ENCODE measurements around the gene P2RY11.

Gene P2RY11, protein sequence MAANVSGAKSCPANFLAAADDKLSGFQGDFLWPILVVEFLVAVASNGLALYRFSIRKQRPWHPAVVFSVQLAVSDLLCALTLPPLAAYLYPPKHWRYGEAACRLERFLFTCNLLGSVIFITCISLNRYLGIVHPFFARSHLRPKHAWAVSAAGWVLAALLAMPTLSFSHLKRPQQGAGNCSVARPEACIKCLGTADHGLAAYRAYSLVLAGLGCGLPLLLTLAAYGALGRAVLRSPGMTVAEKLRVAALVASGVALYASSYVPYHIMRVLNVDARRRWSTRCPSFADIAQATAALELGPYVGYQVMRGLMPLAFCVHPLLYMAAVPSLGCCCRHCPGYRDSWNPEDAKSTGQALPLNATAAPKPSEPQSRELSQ

DNA sequence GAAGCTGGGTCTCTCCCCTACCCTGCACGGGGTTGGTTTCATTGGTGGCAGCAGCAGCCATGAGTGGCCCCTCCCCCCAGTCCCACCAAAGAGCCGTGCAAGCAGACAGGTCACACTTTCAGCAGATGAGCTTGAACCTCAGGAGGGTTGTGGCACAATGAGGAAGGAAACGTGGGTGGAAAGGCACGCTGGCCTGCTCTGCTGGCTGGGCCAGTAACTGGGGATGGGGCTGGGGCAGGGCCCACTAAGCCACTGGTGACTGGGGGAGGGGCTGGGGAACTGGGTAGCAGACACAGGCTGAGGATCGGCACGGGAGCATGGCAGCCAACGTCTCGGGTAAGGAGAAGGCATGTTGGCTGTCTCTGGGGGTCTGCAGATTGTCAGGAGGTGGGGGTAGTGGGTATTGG is at the start of gene P2RY11:
TSS of gene P2RY11 (plus strand) at position 289 of the 407 bp plus-strand sequence. CDS start at position 318, 29 bp downstream.
- no peak for DNase-seq

DNA sequence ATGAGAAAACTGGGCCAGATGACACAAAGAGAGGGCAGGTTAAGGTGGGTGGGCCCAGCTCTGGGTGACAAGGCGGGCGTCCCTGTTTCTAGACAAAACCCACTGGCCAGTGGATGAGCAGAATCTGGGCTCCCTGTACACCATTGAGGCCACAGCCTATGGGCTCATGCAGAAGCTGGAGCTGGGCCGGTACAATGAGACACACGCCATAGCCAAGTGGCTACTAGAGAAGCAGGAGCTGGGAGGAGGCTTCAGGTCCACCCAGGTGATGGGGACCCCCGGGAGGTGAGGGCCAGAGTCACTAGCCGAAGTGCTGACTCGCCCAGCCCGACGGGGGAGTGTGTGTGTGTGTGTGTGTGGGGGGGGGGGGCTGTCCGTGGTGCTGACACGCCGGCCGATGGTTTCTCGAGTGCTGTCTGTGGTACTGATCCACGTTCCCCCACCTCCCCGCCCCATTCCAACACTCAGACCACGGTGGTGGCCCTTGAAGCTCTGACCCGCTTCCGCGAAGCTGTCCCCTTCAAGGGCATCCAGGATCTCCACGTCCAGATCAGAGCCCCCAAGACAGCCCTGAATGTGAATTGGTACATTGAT is 49.7 kb upstream of the P2RY11 start:
- DNase-seq: no peak

DNA sequence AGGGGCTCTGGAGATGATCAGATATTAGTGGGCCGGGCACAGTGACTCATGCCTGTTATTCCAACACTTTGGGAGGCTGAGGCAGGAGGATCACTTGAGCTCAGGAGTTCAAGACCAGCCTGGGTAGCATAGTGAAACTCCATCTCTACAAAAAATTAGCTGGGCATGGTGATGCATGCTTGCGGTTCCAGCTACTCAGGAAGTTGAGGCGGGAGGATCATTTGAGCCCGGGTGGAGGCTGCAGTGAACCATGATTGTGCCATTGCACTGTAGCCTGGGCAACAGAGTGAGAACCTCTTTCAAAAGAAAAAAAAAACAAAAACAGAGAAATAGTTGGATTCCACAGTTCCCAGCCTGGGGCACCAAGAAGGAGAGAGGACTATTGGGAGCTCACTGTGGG is 43.3 kb upstream of the P2RY11 start:
- no peak for DNase-seq

DNA sequence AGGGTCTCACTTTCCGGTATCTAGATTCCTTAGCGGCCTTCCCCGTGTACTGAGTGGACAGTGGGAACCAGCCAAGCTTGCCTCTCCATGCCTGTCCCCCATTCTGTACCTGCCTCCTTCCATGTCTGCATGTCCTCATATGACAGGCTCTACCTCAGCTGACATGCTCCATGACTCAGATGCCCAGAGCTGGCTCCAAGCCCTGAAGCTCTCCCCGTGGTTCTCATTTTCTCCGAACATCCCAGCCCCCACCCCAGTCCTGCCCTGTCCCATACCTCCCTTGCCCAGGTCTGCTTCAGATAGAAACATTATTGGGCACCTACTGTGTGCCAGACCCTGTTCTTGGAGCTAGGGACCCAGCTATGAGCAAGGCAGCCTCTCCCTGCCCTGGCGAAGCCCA is 42.4 kb upstream of the P2RY11 start:
- no peak for DNase-seq

DNA sequence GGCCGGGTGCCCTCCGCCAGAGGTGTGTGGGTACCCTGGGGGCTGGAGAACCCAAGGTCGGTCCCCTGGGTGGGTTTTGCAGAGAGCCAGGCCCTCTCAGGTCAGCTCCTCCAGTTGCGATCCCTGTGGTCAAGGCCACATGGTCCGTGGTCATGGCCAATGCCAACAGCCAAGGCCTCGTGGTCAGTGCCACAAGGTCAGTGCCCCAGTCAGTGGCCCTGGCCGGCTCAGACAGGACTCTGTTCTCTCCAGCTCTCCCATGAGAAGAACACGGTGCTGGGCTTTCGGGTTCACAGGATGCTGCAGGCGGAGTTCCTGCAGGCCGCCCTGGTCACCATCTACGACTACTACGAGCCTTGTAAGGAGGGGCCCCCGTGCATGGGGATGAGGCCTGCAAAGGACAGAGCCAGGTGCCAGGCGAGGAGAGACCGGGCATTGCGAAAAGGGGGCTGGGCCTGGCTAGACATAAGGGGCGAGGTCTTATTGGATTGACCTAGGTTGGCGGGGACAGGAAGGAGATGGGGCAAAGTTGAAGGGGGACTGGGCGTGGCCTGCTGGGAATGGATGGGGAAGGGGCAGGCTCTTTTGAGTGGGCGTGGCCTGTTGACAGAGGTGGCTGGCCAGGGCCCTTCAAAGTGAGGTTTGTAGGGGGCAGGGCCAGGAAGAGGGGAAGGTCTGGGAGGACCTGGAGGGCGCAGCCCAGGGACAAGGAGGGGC is 40.6 kb upstream of the P2RY11 start:
- no peak for DNase-seq

DNA sequence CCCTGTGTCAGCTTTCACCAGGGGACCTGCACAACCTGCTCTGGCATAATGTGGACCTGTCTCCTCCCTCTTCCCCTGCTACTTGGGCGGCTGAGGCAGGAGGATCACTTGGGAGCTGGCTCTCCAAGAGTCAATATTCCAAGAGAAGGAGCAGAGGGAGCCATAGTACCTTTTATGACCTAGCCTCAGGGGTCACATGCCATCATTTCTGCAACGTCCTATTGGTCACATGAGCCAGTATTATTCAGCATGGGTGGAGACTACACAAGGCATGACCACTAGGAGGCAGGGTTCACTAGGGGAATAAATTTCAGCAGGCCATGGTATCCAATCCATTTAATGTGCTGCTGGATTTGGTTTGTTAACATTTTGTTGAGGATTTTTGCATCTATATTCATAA is 37.3 kb upstream of the P2RY11 start:
- DNase-seq: peak in 5 of 6 experiments; percentile 14 to 46 (median 22)

DNA sequence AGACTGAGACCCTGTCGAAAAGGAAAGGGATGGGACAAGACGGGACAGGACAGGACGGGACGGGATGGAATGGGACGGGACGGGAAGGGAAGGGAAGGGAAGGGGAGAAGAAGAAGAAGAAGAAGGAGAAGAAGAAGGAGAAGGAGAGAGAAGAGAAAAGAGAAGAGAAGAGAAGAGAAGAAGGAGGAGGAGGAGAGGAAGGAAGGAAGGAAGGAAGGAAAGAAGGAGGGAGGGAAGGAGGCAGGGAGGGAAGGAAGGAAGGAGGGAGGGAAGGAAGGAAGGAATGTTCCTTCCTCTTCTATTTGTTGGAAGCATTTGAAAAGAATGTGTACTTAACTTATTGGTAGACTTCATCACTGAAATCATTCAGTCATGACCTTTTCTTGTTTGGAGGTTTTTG is 35.0 kb upstream of the P2RY11 start:
- no peak for DNase-seq

DNA sequence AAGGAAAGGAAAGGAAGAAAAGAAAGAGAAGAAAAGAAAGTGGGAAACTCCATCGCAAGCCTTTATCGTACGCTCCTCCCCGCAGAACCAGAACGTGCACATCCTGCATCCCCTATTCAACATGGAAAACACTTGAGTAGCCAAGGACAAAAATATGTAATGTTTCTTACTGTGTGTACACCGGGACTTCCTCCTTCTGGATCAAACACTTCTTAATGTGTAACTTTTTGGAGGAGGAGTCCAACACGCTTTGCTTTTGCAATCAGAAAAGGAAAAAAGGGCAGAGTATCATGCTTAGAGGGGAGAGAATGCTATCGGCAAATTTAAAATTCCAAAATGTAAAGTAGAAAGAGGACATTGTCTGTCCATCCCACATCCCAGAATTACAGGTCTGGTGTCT is 33.2 kb upstream of the P2RY11 start:
- DNase-seq: no peak

DNA sequence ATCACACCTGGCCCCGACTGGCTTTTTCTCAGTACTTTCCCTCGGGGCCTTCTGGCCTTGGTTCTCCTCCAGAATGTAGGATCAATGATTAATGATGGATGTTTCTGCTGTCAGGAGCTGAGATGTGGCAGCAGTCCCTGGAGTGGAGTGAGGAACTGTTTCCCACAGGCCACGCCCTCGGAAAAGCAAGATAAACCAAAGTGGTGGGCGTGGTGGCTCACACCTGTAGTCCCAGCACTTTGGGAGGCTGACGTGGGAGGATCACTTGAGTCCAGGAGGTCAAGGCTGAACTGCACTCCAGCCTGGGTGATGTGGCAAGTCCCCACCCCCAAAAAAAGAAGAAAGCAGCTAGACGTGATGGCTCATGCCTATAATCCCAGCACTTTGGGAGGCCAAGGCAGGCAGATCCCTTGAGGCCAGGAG is 32.5 kb upstream of the P2RY11 start:
- DNase-seq: no peak

DNA sequence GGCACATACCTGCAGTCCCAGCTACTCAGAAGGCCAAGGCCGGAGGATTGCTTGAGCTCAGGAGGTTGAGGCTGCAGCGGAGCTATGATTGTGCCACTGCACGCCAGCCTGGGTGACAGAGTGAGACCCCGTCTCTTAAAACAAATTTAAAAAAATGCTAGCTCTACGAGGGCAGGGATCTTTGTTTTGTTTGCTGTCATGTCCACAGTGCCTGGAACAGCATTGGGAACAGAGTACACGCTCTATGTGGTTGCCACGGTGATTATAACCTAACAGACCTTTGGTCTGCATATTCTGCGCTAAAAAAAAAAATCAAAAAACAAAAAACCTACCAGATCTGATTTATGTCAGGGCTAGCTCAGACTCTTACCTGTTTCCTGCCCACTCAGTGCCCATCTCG is 27.6 kb upstream of the P2RY11 start:
- no peak for DNase-seq

DNA sequence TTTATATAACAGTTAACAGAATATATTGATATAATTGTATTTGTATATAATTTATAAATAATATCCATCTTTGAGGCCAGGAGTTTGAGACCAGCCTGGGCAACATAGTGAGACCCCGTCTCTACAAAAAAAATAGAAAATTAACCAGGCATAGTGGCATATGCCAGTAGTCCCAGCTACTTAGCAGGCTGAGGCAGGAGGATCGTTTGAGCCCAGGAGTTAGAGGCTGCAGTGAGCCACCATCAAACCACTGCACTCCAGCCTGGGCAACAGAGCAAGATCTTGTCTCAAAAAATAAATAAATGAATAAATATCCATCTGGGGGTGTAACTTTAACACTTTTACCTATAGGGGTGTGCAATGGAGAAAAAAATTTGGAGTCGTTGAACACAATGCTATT is 26.7 kb upstream of the P2RY11 start:
- DNase-seq: no peak

DNA sequence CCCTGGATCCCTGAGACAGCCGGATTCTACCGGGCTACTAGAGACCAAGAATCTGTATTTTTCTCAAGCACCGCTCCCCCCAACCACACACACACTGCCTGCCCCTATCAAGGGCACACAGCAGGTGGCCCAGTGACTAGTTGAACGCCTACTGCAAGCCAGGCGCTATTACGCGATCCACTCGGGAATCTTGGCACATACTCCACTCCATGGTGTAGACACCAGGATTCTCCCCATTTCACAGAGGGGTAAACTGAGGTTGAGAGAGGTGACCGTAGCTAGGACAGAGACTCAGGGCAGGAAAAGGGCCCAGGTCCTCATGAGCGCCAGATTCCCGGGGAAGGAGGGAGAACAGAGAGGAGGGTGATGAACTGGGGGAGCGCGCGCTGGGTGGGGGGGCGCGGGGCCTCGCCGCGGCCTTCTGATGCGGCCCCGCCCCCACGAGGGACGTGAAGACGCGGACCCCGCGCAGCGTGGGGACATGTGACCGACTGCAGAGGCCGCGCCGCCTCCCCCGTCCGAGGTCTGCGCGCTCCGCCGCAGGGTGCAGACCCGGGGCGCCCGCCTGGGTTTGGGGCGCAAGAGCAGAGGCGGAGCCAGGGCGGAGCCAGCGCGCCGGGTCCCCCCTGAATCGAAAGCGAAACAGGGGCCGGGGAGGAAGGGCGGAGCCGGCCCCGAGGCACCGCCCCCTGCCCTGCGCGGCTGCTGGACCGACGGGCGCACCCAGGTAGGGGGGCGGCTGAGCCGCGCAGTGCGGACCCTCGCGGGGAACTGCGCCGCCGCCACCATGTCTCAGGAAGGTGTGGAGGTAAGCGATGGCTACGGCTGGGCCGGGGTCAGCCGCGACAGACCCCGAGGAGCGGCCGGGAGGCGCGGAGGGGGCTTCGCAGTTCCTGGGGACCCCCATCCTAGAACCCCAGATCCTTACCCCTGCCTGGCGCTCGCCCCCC is 25.6 kb upstream of the P2RY11 start, which contains the start of gene SHFL:
TSS of gene SHFL (plus strand) at position 677 of the 950 bp plus-strand sequence. CDS start at position 788, 111 bp downstream.
- peak; percentile 65 to 86 (median 78) for DNase-seq

DNA sequence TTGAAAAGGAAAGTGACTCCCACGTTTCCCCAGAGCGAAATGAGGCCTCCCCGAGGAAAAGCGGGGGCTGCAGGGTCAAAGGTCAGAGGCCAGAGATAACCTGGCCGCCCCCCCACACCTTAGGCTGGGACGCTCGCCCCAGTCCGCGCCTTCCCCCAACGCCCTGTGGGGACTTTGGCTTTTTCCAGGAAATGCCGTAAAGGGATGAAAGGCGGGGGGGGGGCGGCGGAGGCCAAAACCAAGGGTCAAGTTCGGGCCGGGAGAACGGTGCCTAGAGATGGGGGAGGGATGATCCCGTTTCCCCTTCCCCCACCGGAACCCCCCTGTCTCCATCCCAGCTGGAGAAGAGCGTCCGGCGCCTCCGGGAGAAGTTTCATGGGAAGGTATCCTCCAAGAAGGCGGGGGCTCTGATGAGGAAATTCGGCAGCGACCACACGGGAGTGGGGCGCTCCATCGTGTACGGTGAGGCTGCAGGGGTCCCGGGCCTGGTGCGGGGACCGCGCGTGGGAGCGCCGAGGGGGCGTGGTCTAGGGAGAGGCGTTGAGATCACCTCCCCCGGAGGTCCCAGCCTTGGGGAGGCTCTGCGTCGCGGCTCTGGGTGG is 24.8 kb upstream of the P2RY11 start:
- peak in 4 of 6 experiments; percentile 17 to 36 (median 21) for DNase-seq

DNA sequence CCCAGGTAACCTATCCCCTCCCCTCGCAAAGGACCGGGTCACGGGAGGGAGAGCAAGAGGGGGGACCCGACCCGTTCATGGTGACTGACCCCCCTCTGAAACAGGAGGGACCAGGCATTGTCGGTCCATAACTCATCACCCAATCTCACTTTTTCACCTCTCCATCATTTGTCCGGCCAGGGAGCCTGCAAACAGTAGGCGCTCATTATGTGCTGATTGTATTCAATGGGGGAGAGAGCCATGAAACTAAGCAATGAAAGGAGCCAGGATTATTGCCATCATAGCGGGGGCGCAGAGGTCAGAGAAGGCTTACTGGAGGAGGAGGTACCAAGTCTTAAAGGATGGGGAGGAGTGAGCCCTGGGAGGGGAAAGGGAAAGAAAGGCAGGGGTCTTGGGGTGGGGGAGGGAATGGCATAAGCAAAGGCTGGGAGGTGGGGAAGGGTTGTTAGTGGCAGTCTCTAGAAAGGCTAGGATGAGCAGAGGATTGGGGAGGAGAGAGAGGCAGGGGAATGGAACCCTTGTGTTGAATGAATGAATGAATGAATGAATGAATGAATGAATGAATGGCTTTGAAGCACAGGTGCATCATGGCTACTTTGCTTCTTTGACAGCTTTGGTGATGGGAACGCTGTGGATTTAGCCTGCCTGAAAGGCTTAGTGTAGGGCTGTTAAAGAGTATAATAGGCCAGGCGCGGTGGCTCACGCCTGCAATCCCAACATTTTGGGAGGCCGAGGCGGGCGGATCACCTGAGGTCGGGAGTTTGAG is 24.0 kb upstream of the P2RY11 start:
- no peak for DNase-seq

DNA sequence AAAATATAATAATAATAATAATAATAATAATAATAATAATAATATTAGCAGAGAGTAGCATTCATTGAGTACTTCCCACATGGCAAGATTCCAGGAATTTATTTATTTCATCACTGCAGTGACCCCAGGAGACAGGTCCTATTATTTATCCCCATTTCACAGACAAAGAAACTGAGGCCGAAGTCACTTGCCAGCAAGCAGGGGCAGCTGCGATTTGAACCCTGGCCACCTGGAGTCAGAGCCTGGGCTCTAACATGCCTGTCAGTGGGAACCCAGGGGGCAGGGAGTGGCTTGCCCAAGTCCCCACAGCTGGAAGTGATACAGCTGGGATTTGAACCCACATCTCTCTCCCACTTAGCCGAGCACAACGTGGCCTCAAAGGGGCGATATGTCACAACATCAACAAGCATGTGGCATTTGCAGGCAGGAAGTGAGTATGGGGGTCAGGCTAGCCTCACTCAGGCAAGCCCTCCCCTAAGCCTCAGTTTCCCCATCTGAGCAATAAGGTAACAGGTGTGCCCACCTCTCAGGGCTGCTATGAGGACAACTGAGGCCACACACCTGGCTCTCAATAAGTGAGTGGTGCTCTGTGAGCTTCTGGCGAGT is 22.4 kb upstream of the P2RY11 start:
- no peak for DNase-seq

DNA sequence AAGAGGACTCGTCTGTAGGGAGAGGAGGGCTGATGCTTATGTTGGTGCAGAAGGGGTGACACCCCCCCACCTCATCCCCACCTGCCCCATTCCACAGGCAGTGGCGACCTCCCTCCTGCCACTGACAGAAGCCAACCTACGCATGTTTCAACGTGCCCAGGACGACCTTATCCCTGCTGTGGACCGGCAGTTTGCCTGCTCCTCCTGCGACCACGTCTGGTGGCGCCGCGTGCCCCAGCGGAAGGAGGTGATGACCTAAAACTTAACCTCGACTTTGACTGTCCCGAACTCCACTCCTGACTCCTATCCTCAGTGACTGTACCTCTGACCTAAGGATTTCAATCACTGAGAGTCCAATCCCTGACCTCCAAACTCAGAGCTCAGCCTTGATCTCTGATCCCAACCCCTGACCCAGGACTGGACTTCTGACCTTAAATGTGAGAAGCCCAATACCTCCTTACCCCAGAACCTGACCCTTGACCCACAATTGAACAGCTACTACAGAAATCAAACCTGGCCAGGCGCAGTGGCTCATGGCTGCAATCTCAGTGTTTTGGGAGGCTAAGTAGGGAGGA is 21.6 kb upstream of the P2RY11 start:
- DNase-seq: no peak

DNA sequence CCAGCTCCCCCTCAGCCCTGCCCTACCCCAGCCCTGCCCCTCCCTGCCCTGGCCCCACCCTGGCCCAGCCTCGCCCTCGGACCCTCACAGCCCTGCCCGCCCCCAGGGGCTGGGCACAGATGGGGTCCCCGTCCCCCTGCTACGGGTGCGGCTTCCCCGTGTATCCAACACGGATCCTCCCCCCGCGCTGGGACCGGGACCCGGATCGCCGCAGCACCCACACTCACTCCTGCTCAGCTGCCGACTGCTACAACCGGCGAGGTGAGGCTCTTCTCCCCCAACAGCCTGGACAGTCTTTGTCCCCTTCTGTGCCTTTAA is 20.2 kb upstream of the P2RY11 start:
- DNase-seq: no peak

DNA sequence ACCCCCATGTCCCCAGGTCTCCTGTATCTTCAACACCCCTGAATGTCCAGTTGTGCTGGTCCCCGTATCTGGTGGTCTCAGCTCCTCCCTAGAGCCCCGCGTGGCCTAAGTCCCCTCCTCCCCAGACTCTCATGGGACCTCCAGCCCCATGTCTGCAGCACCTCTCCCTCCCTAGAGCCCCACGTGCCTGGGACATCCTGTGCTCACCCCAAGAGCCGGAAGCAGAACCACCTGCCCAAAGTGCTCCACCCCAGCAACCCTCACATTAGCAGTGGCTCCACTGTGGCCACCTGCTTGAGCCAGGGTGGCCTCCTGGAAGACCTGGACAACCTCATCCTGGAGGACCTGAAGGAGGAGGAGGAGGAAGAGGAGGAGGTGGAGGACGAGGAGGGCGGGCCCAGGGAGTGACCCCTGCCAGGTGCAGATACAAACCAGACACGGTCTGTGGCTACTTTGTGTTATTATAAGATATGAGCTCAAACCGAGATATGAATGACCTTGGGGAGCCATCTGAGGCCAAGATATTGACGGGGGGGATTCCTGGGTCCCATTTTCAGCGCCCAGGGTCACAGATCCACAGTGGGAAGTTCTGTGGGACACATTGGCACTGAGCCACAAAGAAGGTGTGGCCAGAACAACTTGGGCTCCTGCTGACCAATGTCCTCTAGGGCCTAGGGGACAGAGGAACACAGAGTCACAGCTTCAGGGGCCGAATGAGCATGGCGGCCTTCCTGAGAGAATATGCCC is 19.4 kb upstream of the P2RY11 start:
- no peak for DNase-seq

DNA sequence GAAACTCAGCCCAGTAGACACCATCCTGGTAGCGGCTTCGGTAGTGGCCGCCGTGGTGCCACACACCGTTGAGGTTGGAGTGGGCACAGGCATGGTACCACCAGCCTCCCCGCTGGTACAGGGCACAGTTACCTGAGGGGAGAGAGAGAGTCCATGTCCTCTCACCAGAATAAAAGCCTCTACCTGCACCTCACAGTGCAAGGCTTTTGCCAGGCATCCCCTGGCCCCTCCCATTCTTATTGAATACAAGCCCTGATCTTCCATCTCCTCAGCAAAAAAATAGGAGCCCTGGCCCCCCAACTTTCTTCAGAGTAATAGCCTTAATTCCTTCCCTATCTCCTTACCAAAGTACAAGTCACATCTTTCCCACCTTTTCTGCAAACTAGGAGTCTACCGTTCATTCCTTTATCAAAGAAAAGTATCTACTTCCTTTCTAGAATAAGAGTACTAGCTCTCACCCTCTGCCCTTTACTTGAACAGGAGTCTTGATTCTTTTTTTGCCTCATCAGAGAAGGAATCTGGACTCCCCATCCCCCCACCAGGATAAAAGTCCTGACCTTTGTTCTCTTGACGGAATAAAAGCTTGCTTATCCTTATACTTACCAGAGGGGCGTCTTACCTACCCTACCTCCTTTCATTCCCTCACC is 18.7 kb upstream of the P2RY11 start:
- no peak for DNase-seq
